Uterine smooth muscle cell (primary cell): ENCODE results near the gene PODN. TPM values are rescaled to one million over a fixed set of nuclear protein-coding genes. Genes with fewer than 3 reads are reported as not detected.

Experiments
- total RNA-seq: library from RNA; depleted of rRNA; stranded (reverse); fragments of >200 nt; gene quantifications from 2 replicates; pipeline ENCODE4 v1.2.3, GENCODE V29; 2014

PODN gene, protein sequence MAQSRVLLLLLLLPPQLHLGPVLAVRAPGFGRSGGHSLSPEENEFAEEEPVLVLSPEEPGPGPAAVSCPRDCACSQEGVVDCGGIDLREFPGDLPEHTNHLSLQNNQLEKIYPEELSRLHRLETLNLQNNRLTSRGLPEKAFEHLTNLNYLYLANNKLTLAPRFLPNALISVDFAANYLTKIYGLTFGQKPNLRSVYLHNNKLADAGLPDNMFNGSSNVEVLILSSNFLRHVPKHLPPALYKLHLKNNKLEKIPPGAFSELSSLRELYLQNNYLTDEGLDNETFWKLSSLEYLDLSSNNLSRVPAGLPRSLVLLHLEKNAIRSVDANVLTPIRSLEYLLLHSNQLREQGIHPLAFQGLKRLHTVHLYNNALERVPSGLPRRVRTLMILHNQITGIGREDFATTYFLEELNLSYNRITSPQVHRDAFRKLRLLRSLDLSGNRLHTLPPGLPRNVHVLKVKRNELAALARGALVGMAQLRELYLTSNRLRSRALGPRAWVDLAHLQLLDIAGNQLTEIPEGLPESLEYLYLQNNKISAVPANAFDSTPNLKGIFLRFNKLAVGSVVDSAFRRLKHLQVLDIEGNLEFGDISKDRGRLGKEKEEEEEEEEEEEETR
- 5.6 and 35.1 TPM in 2 replicates for total RNA-seq

DNA sequence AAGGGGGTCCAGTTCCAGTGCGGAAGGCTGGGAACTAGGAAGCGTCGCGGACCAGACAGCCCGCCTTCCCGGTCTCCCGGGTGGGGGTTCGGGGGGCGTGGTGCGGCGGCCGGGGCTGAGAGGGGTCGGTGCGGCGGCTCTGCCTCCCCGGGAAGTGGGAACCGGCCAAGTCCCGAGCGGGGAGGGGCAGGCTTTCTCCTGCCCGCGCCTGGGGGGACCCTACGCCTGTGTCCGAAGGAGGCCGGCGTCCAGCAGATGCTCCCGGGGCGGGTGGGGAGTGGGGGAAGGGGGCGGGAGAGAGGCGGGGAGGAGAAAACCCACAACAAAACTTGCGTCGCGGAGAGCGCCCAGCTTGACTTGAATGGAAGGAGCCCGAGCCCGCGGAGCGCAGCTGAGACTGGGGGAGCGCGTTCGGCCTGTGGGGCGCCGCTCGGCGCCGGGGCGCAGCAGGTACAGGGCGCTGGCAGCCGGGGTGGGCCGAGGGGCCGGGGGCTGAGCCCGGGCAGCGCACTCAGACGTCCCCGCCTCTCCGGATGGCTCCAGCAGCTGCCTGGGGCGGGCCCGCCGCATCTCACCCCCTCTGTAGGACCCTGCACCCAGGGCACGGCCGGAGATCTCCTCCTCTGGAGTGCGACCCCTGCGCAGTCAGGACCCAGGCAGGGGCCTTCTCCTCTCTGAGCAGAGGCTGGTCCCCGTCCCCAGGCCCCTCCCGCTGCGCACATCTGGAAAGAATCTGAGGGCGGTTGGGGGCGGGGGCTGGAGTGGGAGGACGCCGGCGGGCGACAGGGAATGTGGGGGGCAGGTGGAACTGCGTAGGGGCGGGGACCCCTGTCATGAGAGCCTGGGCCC lies at the start of gene PODN:
Gene PODN (plus strand): TSS at position 355 of the 849 bp plus-strand sequence. CDS start 7,643 bp downstream, outside the sequence.

Other genes starting within 250 kb of the PODN start
- 0.50 and 2.0 TPM in 2 replicates for gene ZYG11A, start 219.5 kb upstream of the PODN start, total RNA-seq
- gene ECHDC2, start 140.5 kb upstream of the PODN start, total RNA-seq = 29.9 and 42.2 TPM in 2 replicates
- gene SCP2, start 134.9 kb upstream of the PODN start, total RNA-seq = 167 and 245 TPM in 2 replicates
- 0.12 TPM in 1 of 2 replicates, not detected in the other for gene SLC1A7, start 80.4 kb downstream of the PODN start, total RNA-seq
- gene CPT2, start 134.6 kb downstream of the PODN start, total RNA-seq = 13.0 and 13.8 TPM in 2 replicates
- 50.9 and 67.5 TPM in 2 replicates for gene CZIB, start 158.4 kb downstream of the PODN start, total RNA-seq
- gene MAGOH, start 176.3 kb downstream of the PODN start, total RNA-seq = 23.2 and 44.9 TPM in 2 replicates